Measurements from ENCODE around the gene PDYN.

DNA sequence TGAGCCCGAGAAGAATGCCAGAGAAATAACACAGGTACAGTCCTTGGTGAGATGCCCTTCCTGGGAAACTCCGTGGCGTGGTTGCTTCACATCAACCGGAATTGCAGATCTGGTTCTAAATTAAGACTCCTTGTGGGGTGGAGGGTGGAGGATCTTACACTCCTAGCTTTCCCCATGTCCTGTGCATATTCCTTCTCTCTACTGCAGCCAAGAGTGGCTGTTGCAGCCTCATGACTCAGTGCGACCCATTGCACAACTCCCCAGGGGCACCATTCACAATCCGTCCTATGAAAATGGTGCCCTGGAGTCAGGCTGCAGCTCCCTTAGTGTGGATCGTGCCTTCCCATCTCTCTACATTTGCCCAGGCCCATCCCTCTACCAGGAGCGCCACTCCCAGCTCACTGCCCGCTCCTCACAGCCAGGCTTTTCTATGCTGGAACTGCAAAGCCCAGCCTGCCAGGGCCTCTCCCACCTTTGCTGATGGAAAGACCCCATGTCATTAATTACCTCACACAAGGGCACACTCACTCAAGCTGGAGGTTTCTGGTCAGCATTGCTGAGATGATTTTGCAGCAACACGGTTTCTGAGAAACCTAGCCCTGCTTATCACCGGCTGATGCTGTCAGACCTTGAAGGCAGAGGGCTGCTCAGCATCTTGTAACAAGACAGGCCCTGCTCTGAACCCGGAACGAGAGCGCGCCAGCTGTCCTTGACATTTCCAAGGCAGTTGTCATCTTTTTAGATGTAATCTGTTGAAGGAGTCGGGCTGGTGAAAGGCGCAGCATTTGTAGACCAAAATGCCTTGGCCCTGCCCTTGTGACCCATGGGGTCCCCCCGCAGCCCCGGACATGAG is 58.9 kb downstream of the PDYN start:
- TF ChIP-seq, protein P1, sequence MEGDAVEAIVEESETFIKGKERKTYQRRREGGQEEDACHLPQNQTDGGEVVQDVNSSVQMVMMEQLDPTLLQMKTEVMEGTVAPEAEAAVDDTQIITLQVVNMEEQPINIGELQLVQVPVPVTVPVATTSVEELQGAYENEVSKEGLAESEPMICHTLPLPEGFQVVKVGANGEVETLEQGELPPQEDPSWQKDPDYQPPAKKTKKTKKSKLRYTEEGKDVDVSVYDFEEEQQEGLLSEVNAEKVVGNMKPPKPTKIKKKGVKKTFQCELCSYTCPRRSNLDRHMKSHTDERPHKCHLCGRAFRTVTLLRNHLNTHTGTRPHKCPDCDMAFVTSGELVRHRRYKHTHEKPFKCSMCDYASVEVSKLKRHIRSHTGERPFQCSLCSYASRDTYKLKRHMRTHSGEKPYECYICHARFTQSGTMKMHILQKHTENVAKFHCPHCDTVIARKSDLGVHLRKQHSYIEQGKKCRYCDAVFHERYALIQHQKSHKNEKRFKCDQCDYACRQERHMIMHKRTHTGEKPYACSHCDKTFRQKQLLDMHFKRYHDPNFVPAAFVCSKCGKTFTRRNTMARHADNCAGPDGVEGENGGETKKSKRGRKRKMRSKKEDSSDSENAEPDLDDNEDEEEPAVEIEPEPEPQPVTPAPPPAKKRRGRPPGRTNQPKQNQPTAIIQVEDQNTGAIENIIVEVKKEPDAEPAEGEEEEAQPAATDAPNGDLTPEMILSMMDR (IDR thresholded peaks at IDR 0.05; ENCODE audit: low read depth, low read length, poor library complexity, severe bottlenecking) = no peak
- no peak for TF ChIP-seq EZH2phosphoT487 (IDR thresholded peaks at IDR 0.05; ENCODE audit: borderline replicate concordance, low read length)
